ENCODE results near the gene TIMM10B. TPM values are rescaled to one million over a fixed set of nuclear protein-coding genes. Genes with fewer than 3 reads are reported as not detected.

The TIMM10B gene
- total and polyA plus RNA-seq, 2 of the 13 experiments (the other 11 are each of a cell fraction or from before 2014, with no cell fraction given) = 34.9 to 39.5 TPM

DNA sequence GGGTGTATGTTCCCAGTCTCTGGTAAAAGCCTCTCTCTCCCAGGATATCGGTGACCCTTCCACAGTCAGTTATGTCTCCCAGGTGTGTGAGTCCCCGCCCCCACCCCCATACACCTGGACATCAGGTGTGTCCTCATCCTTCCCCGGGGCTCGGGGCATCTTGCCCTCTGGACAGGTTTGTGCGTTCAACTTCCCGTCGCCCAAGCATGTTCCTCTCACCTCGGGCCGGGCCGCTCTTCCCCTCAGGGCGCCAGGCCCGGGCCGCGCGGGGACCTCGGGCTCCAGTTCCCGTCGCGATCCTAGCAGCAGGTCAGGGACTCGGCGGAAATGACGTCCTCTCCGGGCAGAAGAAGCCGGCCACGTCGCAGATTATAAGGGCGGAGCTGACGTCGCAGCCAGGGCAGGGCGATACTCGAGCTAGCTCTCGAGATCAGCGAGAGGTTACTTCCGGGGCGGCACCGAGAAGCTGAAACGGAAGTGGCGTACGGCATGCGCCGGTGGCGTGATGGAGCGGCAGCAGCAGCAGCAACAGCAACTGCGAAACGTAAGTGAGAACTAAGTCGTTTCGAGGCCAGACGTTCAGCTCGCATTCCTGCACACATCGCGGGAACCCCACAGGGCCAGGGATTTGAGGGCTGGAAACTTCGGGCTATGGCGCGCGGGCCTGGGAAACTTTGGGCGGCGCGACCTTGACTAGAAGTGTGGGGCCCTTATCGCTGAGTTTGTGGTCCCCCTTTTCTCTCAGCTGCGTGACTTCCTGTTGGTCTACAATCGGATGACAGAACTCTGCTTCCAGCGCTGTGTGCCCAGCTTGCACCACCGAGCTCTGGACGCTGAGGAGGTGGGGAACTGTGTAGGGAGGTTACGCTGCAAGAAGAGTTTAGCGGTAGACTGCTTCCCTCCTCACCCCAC is at the start of gene TIMM10B, which contains the start of gene ARFIP2 (continued):
- TF ChIP-seq ZSCAN21 (CRISPR knock-in tag; IDR thresholded peaks at IDR 0.05; ENCODE audit: borderline replicate concordance) (peak; percentile 54), HMGA1 (CRISPR knock-in tag; conservative IDR thresholded peaks at IDR 0.05) (no peak), ZNF10 (CRISPR knock-in tag; IDR thresholded peaks at IDR 0.05; ENCODE audit: borderline replicate concordance, low read depth) (no peak), SP2 (CRISPR knock-in tag; IDR thresholded peaks at IDR 0.05) (peak; percentile 84), ZNF24 (IDR thresholded peaks at IDR 0.05) (no peak), ZNF432 (CRISPR knock-in tag; IDR thresholded peaks at IDR 0.05; ENCODE audit: borderline replicate concordance) (no peak), ZBTB21 (CRISPR knock-in tag; IDR thresholded peaks at IDR 0.05) (peak; percentile 92), DR1 (CRISPR knock-in tag; IDR thresholded peaks at IDR 0.05) (peak; percentile 77)
- TF ChIP-seq, protein P1, sequence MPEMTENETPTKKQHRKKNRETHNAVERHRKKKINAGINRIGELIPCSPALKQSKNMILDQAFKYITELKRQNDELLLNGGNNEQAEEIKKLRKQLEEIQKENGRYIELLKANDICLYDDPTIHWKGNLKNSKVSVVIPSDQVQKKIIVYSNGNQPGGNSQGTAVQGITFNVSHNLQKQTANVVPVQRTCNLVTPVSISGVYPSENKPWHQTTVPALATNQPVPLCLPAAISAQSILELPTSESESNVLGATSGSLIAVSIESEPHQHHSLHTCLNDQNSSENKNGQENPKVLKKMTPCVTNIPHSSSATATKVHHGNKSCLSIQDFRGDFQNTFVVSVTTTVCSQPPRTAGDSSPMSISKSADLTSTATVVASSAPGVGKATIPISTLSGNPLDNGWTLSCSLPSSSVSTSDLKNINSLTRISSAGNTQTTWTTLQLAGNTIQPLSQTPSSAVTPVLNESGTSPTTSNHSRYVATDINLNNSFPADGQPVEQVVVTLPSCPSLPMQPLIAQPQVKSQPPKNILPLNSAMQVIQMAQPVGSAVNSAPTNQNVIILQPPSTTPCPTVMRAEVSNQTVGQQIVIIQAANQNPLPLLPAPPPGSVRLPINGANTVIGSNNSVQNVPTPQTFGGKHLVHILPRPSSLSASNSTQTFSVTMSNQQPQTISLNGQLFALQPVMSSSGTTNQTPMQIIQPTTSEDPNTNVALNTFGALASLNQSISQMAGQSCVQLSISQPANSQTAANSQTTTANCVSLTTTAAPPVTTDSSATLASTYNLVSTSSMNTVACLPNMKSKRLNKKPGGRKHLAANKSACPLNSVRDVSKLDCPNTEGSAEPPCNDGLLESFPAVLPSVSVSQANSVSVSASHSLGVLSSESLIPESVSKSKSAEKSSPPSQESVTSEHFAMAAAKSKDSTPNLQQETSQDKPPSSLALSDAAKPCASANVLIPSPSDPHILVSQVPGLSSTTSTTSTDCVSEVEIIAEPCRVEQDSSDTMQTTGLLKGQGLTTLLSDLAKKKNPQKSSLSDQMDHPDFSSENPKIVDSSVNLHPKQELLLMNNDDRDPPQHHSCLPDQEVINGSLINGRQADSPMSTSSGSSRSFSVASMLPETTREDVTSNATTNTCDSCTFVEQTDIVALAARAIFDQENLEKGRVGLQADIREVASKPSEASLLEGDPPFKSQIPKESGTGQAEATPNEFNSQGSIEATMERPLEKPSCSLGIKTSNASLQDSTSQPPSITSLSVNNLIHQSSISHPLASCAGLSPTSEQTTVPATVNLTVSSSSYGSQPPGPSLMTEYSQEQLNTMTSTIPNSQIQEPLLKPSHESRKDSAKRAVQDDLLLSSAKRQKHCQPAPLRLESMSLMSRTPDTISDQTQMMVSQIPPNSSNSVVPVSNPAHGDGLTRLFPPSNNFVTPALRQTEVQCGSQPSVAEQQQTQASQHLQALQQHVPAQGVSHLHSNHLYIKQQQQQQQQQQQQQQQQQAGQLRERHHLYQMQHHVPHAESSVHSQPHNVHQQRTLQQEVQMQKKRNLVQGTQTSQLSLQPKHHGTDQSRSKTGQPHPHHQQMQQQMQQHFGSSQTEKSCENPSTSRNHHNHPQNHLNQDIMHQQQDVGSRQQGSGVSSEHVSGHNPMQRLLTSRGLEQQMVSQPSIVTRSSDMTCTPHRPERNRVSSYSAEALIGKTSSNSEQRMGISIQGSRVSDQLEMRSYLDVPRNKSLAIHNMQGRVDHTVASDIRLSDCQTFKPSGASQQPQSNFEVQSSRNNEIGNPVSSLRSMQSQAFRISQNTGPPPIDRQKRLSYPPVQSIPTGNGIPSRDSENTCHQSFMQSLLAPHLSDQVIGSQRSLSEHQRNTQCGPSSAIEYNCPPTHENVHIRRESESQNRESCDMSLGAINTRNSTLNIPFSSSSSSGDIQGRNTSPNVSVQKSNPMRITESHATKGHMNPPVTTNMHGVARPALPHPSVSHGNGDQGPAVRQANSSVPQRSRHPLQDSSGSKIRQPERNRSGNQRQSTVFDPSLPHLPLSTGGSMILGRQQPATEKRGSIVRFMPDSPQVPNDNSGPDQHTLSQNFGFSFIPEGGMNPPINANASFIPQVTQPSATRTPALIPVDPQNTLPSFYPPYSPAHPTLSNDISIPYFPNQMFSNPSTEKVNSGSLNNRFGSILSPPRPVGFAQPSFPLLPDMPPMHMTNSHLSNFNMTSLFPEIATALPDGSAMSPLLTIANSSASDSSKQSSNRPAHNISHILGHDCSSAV (CRISPR knock-in tag; IDR thresholded peaks at IDR 0.05; ENCODE audit: borderline replicate concordance) = no peak
- TF ChIP-seq, protein P2, sequence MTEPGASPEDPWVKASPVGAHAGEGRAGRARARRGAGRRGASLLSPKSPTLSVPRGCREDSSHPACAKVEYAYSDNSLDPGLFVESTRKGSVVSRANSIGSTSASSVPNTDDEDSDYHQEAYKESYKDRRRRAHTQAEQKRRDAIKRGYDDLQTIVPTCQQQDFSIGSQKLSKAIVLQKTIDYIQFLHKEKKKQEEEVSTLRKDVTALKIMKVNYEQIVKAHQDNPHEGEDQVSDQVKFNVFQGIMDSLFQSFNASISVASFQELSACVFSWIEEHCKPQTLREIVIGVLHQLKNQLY (CRISPR knock-in tag; IDR thresholded peaks at IDR 0.05) = peak; percentile 94
- TF ChIP-seq, protein P3, sequence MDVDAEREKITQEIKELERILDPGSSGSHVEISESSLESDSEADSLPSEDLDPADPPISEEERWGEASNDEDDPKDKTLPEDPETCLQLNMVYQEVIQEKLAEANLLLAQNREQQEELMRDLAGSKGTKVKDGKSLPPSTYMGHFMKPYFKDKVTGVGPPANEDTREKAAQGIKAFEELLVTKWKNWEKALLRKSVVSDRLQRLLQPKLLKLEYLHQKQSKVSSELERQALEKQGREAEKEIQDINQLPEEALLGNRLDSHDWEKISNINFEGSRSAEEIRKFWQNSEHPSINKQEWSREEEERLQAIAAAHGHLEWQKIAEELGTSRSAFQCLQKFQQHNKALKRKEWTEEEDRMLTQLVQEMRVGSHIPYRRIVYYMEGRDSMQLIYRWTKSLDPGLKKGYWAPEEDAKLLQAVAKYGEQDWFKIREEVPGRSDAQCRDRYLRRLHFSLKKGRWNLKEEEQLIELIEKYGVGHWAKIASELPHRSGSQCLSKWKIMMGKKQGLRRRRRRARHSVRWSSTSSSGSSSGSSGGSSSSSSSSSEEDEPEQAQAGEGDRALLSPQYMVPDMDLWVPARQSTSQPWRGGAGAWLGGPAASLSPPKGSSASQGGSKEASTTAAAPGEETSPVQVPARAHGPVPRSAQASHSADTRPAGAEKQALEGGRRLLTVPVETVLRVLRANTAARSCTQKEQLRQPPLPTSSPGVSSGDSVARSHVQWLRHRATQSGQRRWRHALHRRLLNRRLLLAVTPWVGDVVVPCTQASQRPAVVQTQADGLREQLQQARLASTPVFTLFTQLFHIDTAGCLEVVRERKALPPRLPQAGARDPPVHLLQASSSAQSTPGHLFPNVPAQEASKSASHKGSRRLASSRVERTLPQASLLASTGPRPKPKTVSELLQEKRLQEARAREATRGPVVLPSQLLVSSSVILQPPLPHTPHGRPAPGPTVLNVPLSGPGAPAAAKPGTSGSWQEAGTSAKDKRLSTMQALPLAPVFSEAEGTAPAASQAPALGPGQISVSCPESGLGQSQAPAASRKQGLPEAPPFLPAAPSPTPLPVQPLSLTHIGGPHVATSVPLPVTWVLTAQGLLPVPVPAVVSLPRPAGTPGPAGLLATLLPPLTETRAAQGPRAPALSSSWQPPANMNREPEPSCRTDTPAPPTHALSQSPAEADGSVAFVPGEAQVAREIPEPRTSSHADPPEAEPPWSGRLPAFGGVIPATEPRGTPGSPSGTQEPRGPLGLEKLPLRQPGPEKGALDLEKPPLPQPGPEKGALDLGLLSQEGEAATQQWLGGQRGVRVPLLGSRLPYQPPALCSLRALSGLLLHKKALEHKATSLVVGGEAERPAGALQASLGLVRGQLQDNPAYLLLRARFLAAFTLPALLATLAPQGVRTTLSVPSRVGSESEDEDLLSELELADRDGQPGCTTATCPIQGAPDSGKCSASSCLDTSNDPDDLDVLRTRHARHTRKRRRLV (CRISPR knock-in tag; IDR thresholded peaks at IDR 0.05) = peak; percentile 60; the same call in 1 of the 2 replicates
- TF ChIP-seq, protein P4, sequence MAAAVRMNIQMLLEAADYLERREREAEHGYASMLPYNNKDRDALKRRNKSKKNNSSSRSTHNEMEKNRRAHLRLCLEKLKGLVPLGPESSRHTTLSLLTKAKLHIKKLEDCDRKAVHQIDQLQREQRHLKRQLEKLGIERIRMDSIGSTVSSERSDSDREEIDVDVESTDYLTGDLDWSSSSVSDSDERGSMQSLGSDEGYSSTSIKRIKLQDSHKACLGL (CRISPR knock-in tag; IDR thresholded peaks at IDR 0.05) = peak; percentile 81; the same call in 1 of the 2 replicates
- TF ChIP-seq, protein P5, sequence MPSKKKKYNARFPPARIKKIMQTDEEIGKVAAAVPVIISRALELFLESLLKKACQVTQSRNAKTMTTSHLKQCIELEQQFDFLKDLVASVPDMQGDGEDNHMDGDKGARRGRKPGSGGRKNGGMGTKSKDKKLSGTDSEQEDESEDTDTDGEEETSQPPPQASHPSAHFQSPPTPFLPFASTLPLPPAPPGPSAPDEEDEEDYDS (CRISPR knock-in tag; IDR thresholded peaks at IDR 0.05) = peak; percentile 94
